Gastroesophageal sphincter (tissue), 2 donors: ENCODE measurements around the gene MIA2.
"Not testable (repeated sequence)": the region's sequence is repeated elsewhere in the genome, so short reads cannot be mapped to it uniquely, and the experiment has no call there.

Experiments used
- EP300 ChIP-seq: sonication (generic); formaldehyde crosslinking; IDR thresholded peaks from one replicate; pipeline ENCODE4 v1.6.1; 2017; ENCODE audit warnings: antibody characterized with exemption, mild to moderate bottlenecking
- POLR2AphosphoS5 ChIP-seq: sonication (generic); formaldehyde crosslinking; IDR thresholded peaks from one replicate; pipeline ENCODE4 v1.6.1; 2017; ENCODE audit warnings: antibody characterized with exemption

- TF ChIP-seq POLR2AphosphoS5, EP300: not testable (repeated sequence)
These were observed 127.8 kb downstream of the MIA2 start for GRCh38 chr14:39361556-39361955.
